Tibial artery (tissue), 4 donors: ENCODE measurements around the gene KDM2A.

Source experiments
- DNase-seq, 2 donors: peaks; one replicate each; pipeline ENCODE4 v3.0.0-alpha.2; 2019
- H3K27ac ChIP-seq, 2 donors: fragments of 200-600 bp; sonication (generic) in 1 of 2; 1 replicate in 1 of 2; 2 replicates in 1 of 2; pipeline ENCODE4 v1.5.1; 2018 to 2019; ENCODE audit warnings: mild to moderate bottlenecking in 1 of 2
- H3K27me3 ChIP-seq, 2 donors: fragments of 200-600 bp; sonication (generic) in 1 of 2; one replicate each; pipeline versions ENCODE4 v1.5.1 to v1.6.0; 2016 to 2019
- H3K36me3 ChIP-seq, 3 donors: fragments of 200-600 bp; sonication (generic) in 2 of 3; one replicate each; pipeline ENCODE4 v1.5.1; 2016 to 2019; ENCODE audit warnings: mild to moderate bottlenecking in 2 of 3
- H3K4me1 ChIP-seq, 4 donors: fragments of 200-600 bp; sonication (generic) in 2 of 4; 1 replicate in 3 of 4; 2 replicates in 1 of 4; pipeline ENCODE4 v1.5.1; 2016 to 2019
- H3K4me3 ChIP-seq, 2 donors: fragments of 200-600 bp; sonication (generic) in 1 of 2; 1 replicate in 1 of 2; 2 replicates in 1 of 2; pipeline ENCODE4 v1.5.1; 2018 to 2019; ENCODE audit warnings: mild to moderate bottlenecking in 2 of 2
- H3K9me3 ChIP-seq, 3 donors: fragments of 200-600 bp; sonication (generic) in 1 of 3; one replicate each; pipeline ENCODE4 v1.5.1; 2016 to 2019
- CTCF ChIP-seq, 2 experiments: fragments of 200-600 bp in 1 of 2; fragments of 450-650 bp in 1 of 2; IDR thresholded peaks; one replicate each; pipeline ENCODE4 v1.5.1; 2017 to 2019; ENCODE audit warnings: antibody characterized with exemption in 2 of 2, mild to moderate bottlenecking in 1 of 2, moderate library complexity in 1 of 2
- intact Hi-C: fragments of 100-400 bp; cut with DNase I; formaldehyde crosslinking; loops from one replicate; pipeline ENCODE4 v1.15.0; 2023; ENCODE audit warnings: low total_unique reads

Gene KDM2A

GRCh38 chr11:67272327-67273259 is 153.5 kb downstream of the KDM2A start:
- peak; percentile 23 to 67 for DNase-seq
- no peak for TF ChIP-seq CTCF (IDR thresholded peaks at IDR 0.05)
- H3K4me3 ChIP-seq, result no peak overlapping the region
- H3K36me3 ChIP-seq, result peaks cover 0 to 13% (median 0%) of the 10 kb centered on the region in 3 donors
- no peaks in the 10 kb centered on the region for H3K9me3 ChIP-seq
- intact Hi-C loops, result no loop called here
- no peaks in the 10 kb centered on the region for H3K27me3 ChIP-seq
- H3K27ac ChIP-seq, result peak overlapping the region; percentile 65 to 93
- H3K4me1 ChIP-seq, result peaks cover 5 to 100% (median 99%) of the 10 kb centered on the region in 4 donors

GRCh38 chr11:67273260-67273990 is 154.4 kb downstream of the KDM2A start:
- H3K27ac ChIP-seq, result peak overlapping the region; percentile 65 to 93
- no peaks in the 10 kb centered on the region for H3K27me3 ChIP-seq
- no peak for TF ChIP-seq CTCF (IDR thresholded peaks at IDR 0.05)
- H3K36me3 ChIP-seq, result peaks cover 0 to 13% (median 0%) of the 10 kb centered on the region in 3 donors
- no peak overlapping the region for H3K4me3 ChIP-seq
- H3K9me3 ChIP-seq, result no peaks in the 10 kb centered on the region
- intact Hi-C loops, result no loop called here
- DNase-seq, result peak; percentile 22 to 75
- H3K4me1 ChIP-seq, result peaks cover 5 to 100% (median 99%) of the 10 kb centered on the region in 4 donors

GRCh38 chr11:67274768-67275605 is 155.9 kb downstream of the KDM2A start:
- Histone ChIP-seq H3K36me3 (peaks cover 9 to 18% (median 14%) of the 10 kb centered on the region in 3 donors), H3K9me3 (no peaks in the 10 kb centered on the region), H3K4me3 (no peak overlapping the region), H3K4me1 (peaks cover 5 to 94% (median 87%) of the 10 kb centered on the region in 4 donors), H3K27ac (peak overlapping the region; percentile 65 to 93), H3K27me3 (no peaks in the 10 kb centered on the region)
- peak; percentile 38 to 71 for DNase-seq
- no peak for TF ChIP-seq CTCF (IDR thresholded peaks at IDR 0.05)
- intact Hi-C loops, result no loop called here

- no peaks in the 10 kb centered on the region for H3K9me3 ChIP-seq
- peaks cover 5 to 85% (median 78%) of the 10 kb centered on the region in 4 donors for H3K4me1 ChIP-seq
- no peak for TF ChIP-seq CTCF (IDR thresholded peaks at IDR 0.05)
- no peak overlapping the region for H3K4me3 ChIP-seq
- intact Hi-C loops, result no loop called here
- peak overlapping the region; percentile 79 to 93 for H3K27ac ChIP-seq
- DNase-seq, result peak; percentile 16 to 62
- peaks cover 17 to 26% (median 22%) of the 10 kb centered on the region in 3 donors for H3K36me3 ChIP-seq
- H3K27me3 ChIP-seq, result no peaks in the 10 kb centered on the region
Observed at GRCh38 chr11:67275606-67276409, 156.7 kb downstream of the KDM2A start.
